Heart right ventricle (tissue), 16 donors: Measurements from ENCODE around the gene ST6GALNAC3. TPM values are rescaled to one million over a fixed set of nuclear protein-coding genes. Genes with fewer than 3 reads are reported as not detected.

ENCODE experiments used
- ATAC-seq, 8 donors: fragments of 200-7000 bp; cut with Tn5 transposase; one replicate each; pipeline ENCODE4 v1.9.1; 2020; ENCODE audit warnings: mild to moderate bottlenecking in 8 of 8, moderate library complexity in 8 of 8, moderate number of reproducible peaks in 1 of 8
- DNase-seq, 2 donors: peaks; one replicate each; pipeline ENCODE4 v3.0.0-alpha.2; 2020
- H3K27ac ChIP-seq, 10 donors: fragments of 200-600 bp; sonication (generic) in 2 of 10; one replicate each; pipeline versions ENCODE4 v1.5.0 to v1.8.0; 2020 to 2022; ENCODE audit warnings: mild to moderate bottlenecking in 3 of 10
- H3K27me3 ChIP-seq, 7 donors: fragments of 200-600 bp; one replicate each; pipeline ENCODE4 v1.8.0; 2021 to 2022; ENCODE audit warnings: mild to moderate bottlenecking in 2 of 7
- H3K36me3 ChIP-seq, 9 donors: fragments of 200-600 bp; sonication (generic) in 1 of 9; one replicate each; pipeline versions ENCODE4 v1.5.0 to v1.8.0; 2020 to 2022; ENCODE audit warnings: mild to moderate bottlenecking in 2 of 9
- H3K4me1 ChIP-seq, 9 donors: fragments of 200-600 bp; sonication (generic) in 1 of 9; one replicate each; pipeline versions ENCODE4 v1.5.0 to v1.8.0; 2020 to 2022; ENCODE audit warnings: mild to moderate bottlenecking in 4 of 9
- H3K4me3 ChIP-seq, 10 donors: fragments of 200-600 bp; sonication (generic) in 2 of 10; one replicate each; pipeline versions ENCODE4 v1.5.0 to v1.8.0; 2020 to 2022; ENCODE audit warnings: mild to moderate bottlenecking in 7 of 10, moderate library complexity in 2 of 10
- H3K9me3 ChIP-seq, 11 donors: fragments of 200-600 bp in 10 of 11; sonication (generic) in 2 of 11; one replicate each; pipeline versions ENCODE4 v1.5.0 to v1.8.0; 2013 to 2022; ENCODE audit warnings: mild to moderate bottlenecking in 2 of 11, control low read depth in 1 of 11, moderate library complexity in 1 of 11
- WGBS, 2 donors: extraction: QIAGEN DNeasy Blood & Tissue Kit; methylation state at CpG; one replicate each; pipeline ENCODE4 v1.1.7; 2013; ENCODE audit warnings: inconsistent platforms in 1 of 2; 5-methylcytosine and 5-hydroxymethylcytosine counted together
- intact Hi-C, 10 donors: fragments of 100-400 bp; cut with DNase I; formaldehyde crosslinking; loops; one replicate each; pipeline versions ENCODE4 v1.11.1 to v1.14.2; 2022
- polyA plus RNA-seq, 2 donors: library from polyadenylated mRNA; stranded (reverse); fragments of 200-250 nt; gene quantifications; one replicate each; pipeline ENCODE4 v1.2.3, GENCODE V29; 2013
- total RNA-seq, 10 donors: library from RNA; stranded (reverse); fragmentation: NEBNext Ultra II Directional in 3 of 10; extraction: Animal tissue kit (Norgen Biotek cat#: 25700) in 3 of 10; gene quantifications; one replicate each; pipeline versions ENCODE4 v1.2.1 to v1.2.4, GENCODE V29; 2021 to 2023
- TF ChIP-seq, protein P1 (sequence below), 9 donors: fragments of 200-600 bp; sonication (generic) in 2 of 9; IDR thresholded peaks; one replicate each; pipeline versions ENCODE4 v1.5.0 to v1.8.0; 2021 to 2022; ENCODE audit warnings: antibody characterized with exemption in 9 of 9, mild to moderate bottlenecking in 5 of 9, moderate library complexity in 1 of 9
- donor health status: Arrhythmogenic right ventricular cardiomyopathy.
- donor health status: ischemic (EF 13 %, LVEDD 7.1; RV severe dilation, severe dysfunction).
- donor health status: healthy with polysubstance abuse.
- donor health status: DM: no; HTN: yes; CAD: no.
- donor health status: DM: no; HTN: no; CAD: no.
- donor health status: ischemic (EF 25% LVEDD 6.9; RV normal size, moderate dysfunction).
- donor health status: ischemic (EF 25% LVEDD 5.7; RV mildly dilated, moderate dysfunction).
- donor health status: healthy.
- donor health status: DM: yes; HTN: yes; CAD: no.
- donor health status: Ischemic cardiomyopathy.
- donor health status: ischemic (EF 35%, LVEDD 5.7; RV mildly dilated, moderate dysfunction).
- donor health status: nonischemic (EF 11% LVEDD 7.7; RV severe dilation, severe dysfunction).
- donor health status: DM: yes; HTN: yes; CAD: no.
- donor health status: PGD.
- donor health status: ischemic (EF 29% LVEDD 5.4; RV normal size, mild dysfunction).
- donor health status: nonischemic (EF 23%, LVEDD 6.1; RV moderate dilation, normal function).

The ST6GALNAC3 gene
- total and polyA plus RNA-seq, 12 donors, result 2.8 to 10.3 (median 4.8) TPM

DNA sequence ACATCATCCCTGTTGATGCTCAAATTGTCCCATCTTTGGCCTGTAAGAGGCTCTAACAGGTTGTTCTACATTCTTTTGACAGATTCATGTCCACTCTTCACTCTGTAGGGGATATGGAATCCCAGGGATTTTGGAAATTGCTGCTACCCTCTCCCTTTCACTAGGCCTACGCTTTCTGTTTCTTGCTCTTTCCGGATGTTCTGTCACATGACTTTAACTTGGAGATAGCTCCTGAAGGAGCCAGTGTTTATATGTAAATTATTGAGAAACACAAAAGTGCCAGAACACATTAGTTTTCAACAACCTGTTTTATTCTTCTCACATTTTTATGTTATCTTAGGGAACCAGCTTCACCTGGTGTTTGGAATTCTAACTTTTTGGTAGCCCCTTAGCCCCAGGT lies 505.7 kb downstream of the ST6GALNAC3 start:
- Histone ChIP-seq H3K27me3 (no peaks in the 10 kb centered on the region), H3K36me3 (no peaks in the 10 kb centered on the region), H3K27ac (no peak overlapping the region), H3K4me3 (no peak overlapping the region), H3K4me1 (no peaks in the 10 kb centered on the region), H3K9me3 (no peaks in the 10 kb centered on the region)
- TF ChIP-seq, protein P1, sequence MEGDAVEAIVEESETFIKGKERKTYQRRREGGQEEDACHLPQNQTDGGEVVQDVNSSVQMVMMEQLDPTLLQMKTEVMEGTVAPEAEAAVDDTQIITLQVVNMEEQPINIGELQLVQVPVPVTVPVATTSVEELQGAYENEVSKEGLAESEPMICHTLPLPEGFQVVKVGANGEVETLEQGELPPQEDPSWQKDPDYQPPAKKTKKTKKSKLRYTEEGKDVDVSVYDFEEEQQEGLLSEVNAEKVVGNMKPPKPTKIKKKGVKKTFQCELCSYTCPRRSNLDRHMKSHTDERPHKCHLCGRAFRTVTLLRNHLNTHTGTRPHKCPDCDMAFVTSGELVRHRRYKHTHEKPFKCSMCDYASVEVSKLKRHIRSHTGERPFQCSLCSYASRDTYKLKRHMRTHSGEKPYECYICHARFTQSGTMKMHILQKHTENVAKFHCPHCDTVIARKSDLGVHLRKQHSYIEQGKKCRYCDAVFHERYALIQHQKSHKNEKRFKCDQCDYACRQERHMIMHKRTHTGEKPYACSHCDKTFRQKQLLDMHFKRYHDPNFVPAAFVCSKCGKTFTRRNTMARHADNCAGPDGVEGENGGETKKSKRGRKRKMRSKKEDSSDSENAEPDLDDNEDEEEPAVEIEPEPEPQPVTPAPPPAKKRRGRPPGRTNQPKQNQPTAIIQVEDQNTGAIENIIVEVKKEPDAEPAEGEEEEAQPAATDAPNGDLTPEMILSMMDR (IDR thresholded peaks at IDR 0.05), result no peak
- 80 to 81% methylated on average over 2 of the region's 2 CpGs for WGBS, 2 donors
- intact Hi-C loops, result no loop called here
- ATAC-seq, result no peak
- no peak for DNase-seq

DNA sequence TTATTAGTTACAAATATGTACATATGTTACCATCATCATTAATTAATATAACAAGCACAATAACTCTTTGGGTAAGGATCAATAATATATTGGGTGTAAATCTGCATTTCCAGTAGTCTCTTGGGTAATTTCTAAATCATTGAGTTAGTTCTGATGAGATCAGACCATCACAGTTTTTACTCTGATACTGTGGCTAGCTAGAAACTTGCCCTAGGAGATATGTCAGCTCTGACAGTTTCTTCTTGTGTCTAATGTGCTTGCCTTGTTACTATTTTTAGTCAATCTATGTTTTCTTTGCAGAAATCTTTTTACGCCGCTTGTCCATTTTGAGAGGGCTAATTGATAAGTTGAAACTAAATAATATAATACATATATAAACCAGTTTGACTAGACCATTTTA lies 507.2 kb downstream of the ST6GALNAC3 start:
- DNase-seq (no peak), ATAC-seq (no peak)
- Histone ChIP-seq H3K4me1 (no peaks in the 10 kb centered on the region), H3K9me3 (no peaks in the 10 kb centered on the region), H3K4me3 (no peak overlapping the region), H3K27ac (no peak overlapping the region), H3K36me3 (no peaks in the 10 kb centered on the region), H3K27me3 (no peaks in the 10 kb centered on the region)
- WGBS, 2 donors, result 68 to 73% methylated on average over 2 of the region's 2 CpGs
- TF ChIP-seq, protein P1 (IDR thresholded peaks at IDR 0.05), result no peak
- intact Hi-C loops, result no loop called here

DNA sequence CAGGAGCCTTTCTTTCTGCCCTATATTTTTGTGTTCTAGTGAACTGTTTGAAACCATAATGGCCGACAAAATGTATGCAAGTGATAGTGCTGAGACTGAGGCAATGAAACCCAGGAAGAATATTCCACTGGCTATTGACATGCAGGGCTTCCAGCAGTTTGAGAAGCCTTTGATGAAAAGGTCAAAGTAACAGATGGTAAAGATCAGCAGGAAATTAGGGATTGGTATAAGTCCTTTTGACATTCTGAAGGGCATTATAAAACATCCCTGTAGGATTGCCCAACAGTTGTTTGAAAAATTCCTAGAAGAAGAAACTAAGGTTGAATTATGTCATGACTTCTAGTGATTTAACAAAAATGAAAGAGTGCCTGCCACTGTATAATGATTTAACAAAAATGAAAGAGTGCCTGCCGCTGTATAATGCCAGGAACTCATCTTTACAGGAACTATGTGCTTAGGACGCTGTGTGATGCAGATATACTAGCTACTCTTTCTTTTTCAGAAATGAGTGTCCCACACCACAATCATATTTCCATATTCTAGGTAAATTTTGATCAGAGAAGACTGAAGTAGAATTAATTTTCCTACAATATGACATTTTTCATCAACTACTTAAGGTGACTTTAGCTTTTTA lies 508.8 kb downstream of the ST6GALNAC3 start:
- ATAC-seq (no peak), DNase-seq (no peak)
- H3K9me3 ChIP-seq, result no peaks in the 10 kb centered on the region
- intact Hi-C loops, result no loop called here
- no peaks in the 10 kb centered on the region for H3K36me3 ChIP-seq
- TF ChIP-seq, protein P1 (IDR thresholded peaks at IDR 0.05), result no peak
- no peak overlapping the region for H3K4me3 ChIP-seq
- 92% methylated on average over 3 of the region's 3 CpGs for WGBS, 2 donors
- H3K4me1 ChIP-seq, result no peaks in the 10 kb centered on the region
- no peaks in the 10 kb centered on the region for H3K27me3 ChIP-seq
- H3K27ac ChIP-seq, result no peak overlapping the region

DNA sequence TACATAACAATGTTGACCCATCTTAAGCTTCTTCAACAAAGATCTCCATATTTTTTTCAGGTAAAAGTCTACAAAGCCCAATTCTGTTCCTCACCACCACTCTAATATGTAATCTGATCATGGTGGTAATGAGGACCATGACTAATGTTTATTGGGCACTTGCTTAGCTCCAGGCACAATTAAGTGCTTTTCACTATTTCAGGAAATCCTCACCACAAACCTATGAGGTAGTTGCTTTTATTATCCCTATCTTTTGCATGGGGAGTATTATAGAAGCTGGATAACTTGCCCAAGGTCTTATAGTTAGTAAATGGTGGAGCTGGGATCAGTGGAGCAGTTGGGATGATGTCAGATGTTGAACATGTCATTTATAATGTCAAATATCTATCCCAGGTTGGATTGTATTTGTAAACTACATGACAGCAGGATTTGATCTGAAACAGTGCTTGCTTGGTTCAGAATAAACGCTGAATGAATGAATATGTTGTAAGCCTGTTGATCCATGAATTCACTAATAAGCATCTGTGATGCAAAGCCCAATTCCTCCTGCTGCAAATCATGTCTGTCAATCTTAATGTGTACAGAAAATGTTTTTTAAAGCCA lies 509.4 kb downstream of the ST6GALNAC3 start:
- TF ChIP-seq, protein P1 (IDR thresholded peaks at IDR 0.05), result no peak
- Histone ChIP-seq H3K9me3 (no peaks in the 10 kb centered on the region), H3K4me1 (no peaks in the 10 kb centered on the region), H3K27ac (no peak overlapping the region), H3K4me3 (no peak overlapping the region), H3K36me3 (no peaks in the 10 kb centered on the region), H3K27me3 (no peaks in the 10 kb centered on the region)
- no peak for ATAC-seq
- intact Hi-C loops, result no loop called here
- no peak for DNase-seq
- WGBS, 2 donors, result 91 to 94% methylated on average over 1 of the region's 1 CpG
